ENCODE results near the gene NADK2.
A peak's percentile ranks its signal among the peaks of the same experiment; 100 is the strongest.
"Not testable (repeated sequence)": the region's sequence is repeated elsewhere in the genome, so short reads cannot be mapped to it uniquely, and the experiment has no call there.

The NADK2 gene, protein sequence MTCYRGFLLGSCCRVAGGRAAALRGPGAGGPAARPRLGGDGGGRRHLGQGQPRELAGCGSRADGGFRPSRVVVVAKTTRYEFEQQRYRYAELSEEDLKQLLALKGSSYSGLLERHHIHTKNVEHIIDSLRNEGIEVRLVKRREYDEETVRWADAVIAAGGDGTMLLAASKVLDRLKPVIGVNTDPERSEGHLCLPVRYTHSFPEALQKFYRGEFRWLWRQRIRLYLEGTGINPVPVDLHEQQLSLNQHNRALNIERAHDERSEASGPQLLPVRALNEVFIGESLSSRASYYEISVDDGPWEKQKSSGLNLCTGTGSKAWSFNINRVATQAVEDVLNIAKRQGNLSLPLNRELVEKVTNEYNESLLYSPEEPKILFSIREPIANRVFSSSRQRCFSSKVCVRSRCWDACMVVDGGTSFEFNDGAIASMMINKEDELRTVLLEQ

DNA sequence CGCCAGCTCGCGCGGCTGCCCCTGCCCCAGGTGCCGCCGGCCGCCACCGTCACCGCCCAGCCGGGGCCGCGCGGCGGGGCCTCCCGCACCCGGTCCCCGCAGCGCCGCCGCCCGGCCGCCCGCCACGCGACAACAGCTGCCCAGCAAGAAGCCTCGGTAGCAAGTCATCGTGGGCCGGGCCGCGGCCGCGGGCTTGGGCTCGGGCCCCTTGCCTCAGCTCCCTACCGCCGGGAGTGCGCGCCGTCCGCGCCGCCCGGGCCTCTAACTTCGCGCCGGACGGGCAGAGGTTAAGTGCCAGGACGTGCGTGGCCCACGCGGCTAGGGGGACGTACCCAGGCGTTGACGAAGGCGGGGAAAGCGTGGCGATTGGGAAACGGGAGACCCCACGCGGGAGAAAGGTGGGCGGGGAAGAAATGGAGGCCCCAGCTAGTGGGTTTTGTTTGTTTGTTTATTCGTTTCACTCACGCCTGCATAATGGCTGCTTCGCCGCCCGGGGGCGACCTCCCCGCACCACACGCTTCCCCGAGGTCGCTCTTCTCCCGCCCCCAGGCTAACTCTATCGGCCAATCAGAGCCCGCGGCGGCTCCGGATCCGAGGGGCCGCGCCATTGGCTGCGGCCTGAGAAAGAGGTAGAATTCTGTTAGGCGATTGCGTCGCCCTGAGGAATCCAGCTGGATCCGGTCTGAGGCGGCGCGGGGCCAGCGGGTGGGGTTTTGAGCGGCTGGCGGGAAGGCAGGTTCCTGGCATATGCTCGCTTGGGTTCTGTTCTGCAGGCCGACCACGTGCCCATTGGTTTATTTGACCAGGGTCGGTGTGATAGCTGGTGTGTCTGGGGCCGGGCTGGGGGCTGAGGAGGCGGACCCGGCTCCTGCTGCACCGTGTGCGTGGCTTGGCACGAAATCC lies at the start of gene NADK2:
NADK2 (minus strand) TSS at position 295 of the 903 bp plus-strand sequence; CDS start at position 168, 127 bp downstream.
- Mint-ChIP-seq H3K27me3 (no peaks in the 10 kb centered on the region), H3K27ac (peak within 1 kb of the TSS; percentile 98), H3K4me1 (ENCODE audit: low read depth) (peaks cover 38% of the 10 kb centered on the region), H3K4me3 (peak within 1 kb of the TSS; percentile 90), H3K9me3 (ENCODE audit: low read depth) (no peaks in the 10 kb centered on the region), H3K36me3 (no peaks in the 10 kb centered on the region)

DNA sequence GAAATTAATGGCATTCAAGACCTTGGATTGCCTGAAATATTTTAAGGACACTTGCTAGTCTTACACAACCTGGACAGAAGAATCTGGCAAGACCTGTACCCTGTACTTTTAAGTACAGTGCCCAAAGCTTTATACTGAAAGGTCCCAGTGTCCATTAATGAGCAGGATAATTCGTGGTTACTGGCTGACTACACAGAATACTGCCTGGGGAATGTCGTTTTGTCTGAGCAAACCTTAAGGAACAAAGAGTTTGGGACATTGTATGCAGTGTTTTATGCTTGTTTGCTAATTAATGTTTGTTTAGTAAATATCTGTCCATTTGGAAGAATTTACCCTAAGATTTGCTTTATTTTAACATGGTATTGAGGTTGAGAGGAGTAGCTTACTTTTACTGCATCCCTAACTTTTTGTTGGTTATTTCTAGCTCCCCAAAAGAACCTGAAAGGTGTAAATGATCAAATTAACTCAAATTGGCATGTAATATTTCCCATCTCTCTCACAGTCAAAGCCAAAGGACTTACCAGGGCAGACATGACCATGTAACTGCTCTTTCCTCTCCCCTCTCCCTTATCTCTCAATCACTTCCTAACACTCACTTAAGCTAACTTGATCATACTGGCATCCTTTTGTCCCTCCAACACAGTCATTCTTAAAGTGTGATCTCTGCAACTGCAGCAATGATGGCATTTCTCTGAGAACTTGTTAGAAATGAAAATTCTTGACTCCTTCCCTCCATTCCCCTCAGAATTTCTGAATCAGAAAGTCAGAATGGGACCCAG lies 44.3 kb upstream of the NADK2 start:
- H3K36me3 Mint-ChIP-seq = no peaks in the 10 kb centered on the region
- H3K27ac Mint-ChIP-seq = no peak overlapping the region
- no peaks in the 10 kb centered on the region for H3K4me1 Mint-ChIP-seq (ENCODE audit: low read depth)
- no peaks in the 10 kb centered on the region for H3K9me3 Mint-ChIP-seq (ENCODE audit: low read depth)
- peaks cover 4% of the 10 kb centered on the region for H3K27me3 Mint-ChIP-seq
- no peak overlapping the region for H3K4me3 Mint-ChIP-seq

DNA sequence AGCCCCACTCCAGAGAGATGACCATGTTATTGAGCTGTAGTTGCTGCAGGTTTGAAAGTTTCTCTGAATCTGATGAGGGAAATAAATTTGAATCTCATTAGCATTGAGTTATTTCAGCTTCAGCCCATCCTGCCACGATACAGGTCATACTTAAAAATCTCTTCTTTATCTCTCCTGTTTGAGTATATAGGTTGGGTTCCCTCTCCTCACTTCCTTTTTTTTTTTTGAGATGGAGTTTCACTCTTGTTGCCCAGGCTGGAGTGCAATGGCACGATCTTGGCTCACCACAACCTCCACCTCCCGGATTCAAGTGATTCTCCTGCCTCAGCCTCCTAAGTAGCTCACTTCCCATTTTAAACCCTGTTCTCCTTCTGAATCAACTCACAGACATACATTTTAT lies 42.0 kb upstream of the NADK2 start:
- H3K9me3 Mint-ChIP-seq (ENCODE audit: low read depth); H3K4me3 Mint-ChIP-seq; H3K36me3 Mint-ChIP-seq; H3K4me1 Mint-ChIP-seq (ENCODE audit: low read depth); H3K27ac Mint-ChIP-seq; H3K27me3 Mint-ChIP-seq: not testable (repeated sequence)

DNA sequence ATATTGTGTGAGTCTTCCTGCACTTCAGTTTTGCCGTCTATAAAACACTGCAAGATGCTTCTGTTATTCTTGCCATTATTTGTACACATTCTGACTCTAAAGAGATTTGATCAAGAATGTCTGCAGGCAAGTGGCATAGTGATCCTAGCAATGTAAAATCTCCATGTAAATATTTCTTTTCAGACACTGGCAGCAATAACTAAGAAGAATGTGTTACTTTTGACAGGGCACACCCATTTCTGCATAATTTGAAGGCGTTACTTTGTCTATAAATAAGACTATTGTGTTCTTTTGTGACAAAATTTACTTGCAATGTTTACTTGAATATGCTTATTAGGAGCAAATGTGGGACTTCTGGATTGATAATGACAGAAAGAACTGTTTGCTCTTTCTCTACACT lies 39.9 kb upstream of the NADK2 start:
- Mint-ChIP-seq H3K4me1 (ENCODE audit: low read depth) (no peaks in the 10 kb centered on the region), H3K27ac (no peak overlapping the region), H3K27me3 (peaks cover 8% of the 10 kb centered on the region), H3K9me3 (ENCODE audit: low read depth) (no peaks in the 10 kb centered on the region), H3K4me3 (no peak overlapping the region), H3K36me3 (no peaks in the 10 kb centered on the region)

DNA sequence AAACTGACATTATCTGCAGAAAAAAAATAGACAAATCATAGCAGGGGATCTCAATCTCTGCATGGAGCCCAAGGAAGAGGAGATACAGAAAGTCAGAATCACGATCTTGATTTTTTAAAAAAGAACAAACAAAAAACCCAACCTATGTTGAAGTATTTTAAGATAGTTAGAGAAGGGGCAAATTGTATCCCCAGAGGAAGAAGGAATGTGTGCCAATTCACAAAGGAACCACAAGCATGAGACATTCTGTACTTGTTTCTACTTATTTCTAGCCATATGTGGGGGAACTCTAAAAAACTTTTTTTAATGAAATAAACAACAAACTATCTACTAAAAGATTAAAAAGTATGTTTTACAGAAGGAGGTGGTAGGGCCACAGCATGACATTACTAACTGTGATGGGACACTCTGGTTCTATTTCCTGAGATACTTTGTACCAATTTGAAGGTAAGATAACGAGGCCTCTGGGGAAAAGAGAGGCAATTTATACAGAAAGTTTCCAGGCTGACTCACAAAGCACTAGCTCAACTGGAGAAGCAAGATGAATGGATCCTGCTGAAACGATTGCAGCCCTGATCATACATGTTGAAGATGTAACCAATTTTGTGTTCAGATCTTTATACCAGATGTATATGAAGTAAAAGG lies 37.5 kb upstream of the NADK2 start:
- Mint-ChIP-seq H3K36me3 (no peaks in the 10 kb centered on the region), H3K4me3 (no peak overlapping the region), H3K4me1 (ENCODE audit: low read depth) (no peaks in the 10 kb centered on the region), H3K27me3 (peaks cover 11% of the 10 kb centered on the region), H3K9me3 (ENCODE audit: low read depth) (no peaks in the 10 kb centered on the region), H3K27ac (no peak overlapping the region)

DNA sequence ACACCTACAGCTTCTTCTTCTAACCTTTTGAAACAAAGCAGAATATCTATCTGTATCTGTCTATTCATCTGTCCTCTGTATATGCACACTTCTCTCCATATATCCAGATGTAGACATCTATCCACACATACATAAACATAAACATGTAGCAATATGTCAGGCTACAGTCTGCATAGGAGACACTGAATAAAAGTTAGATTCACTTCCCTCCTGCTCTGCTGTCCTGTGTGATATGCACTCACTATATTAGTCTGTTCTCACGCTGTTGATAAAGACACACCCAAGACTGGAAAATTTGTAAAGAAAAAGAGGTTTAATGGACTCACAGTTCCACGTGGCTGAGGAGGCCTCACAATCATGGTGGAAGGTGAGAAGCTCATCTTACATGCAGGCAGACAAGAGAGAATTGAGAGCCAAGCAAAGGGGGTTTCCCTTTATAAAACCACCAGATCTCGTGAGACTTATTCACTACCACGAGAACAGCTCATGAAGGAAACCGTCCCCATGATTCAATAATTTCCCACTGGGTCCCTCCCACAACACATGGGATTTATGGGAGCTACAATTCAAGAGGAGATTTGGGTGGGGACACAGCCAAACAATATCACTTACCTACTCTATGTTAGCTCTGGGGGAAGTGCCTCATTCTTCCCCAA lies 35.9 kb upstream of the NADK2 start:
- no peaks in the 10 kb centered on the region for H3K4me1 Mint-ChIP-seq (ENCODE audit: low read depth)
- no peaks in the 10 kb centered on the region for H3K9me3 Mint-ChIP-seq (ENCODE audit: low read depth)
- H3K36me3 Mint-ChIP-seq = no peaks in the 10 kb centered on the region
- H3K27me3 Mint-ChIP-seq = peaks cover 7% of the 10 kb centered on the region
- H3K4me3 Mint-ChIP-seq = no peak overlapping the region
- H3K27ac Mint-ChIP-seq = no peak overlapping the region

DNA sequence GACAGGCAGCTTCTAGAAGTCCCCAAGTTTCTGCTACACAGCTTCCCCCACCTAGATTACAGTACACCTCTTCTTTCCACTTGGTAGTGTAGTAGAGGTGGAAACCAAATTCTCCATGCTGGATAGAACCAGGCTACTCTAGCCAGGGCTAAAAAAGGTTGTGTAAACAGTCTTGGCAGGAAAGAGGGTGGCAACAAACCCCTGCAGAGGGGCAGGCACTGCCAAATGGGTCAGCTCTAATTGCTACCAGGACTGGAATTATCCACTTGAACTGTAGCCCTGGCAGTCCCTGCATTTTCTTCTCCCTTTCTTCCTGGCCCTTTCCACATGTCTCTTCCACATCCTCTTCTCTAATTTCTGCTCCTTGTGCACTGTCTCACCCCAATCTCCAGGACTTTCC lies 35.1 kb upstream of the NADK2 start:
- Mint-ChIP-seq H3K27ac (no peak overlapping the region), H3K27me3 (peaks cover 7% of the 10 kb centered on the region), H3K36me3 (no peaks in the 10 kb centered on the region), H3K4me3 (no peak overlapping the region), H3K4me1 (ENCODE audit: low read depth) (no peaks in the 10 kb centered on the region), H3K9me3 (ENCODE audit: low read depth) (no peaks in the 10 kb centered on the region)

DNA sequence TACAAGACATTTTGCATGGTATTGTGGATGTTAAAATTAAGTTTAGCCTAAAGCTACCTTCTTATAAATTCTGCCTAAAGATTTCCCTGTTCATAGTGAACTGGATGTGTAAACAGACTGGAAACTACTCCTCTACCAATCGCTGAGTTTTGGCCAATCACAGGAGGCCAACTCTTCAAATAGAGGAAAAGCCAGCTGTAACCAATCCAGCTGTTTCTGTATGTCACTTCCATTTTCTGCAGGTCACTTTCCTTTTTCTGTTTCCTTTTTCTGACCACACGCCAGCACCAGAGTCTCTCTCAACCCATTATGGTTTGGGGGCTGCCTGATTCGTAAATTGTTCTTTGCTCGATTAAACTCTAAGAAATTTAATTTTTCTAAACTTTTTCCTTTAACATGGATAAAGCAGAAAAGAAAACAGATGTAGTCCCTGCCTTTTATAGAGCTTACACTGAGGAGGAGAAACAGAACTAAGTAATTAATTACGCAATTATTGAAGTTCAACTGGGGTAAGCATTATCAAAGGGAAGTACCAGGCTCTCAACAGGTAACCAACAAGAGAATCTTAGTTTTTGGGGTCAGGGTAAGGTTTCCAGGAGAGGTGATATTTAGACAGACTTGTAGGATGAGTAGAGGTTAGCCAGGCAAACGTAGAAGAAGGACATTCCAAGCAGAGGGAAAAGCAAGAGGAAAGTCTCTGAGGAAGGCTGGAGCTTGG lies 32.2 kb upstream of the NADK2 start:
- no peaks in the 10 kb centered on the region for H3K9me3 Mint-ChIP-seq (ENCODE audit: low read depth)
- no peak overlapping the region for H3K4me3 Mint-ChIP-seq
- peaks cover 14% of the 10 kb centered on the region for H3K27me3 Mint-ChIP-seq
- H3K27ac Mint-ChIP-seq = no peak overlapping the region
- no peaks in the 10 kb centered on the region for H3K4me1 Mint-ChIP-seq (ENCODE audit: low read depth)
- H3K36me3 Mint-ChIP-seq = no peaks in the 10 kb centered on the region

DNA sequence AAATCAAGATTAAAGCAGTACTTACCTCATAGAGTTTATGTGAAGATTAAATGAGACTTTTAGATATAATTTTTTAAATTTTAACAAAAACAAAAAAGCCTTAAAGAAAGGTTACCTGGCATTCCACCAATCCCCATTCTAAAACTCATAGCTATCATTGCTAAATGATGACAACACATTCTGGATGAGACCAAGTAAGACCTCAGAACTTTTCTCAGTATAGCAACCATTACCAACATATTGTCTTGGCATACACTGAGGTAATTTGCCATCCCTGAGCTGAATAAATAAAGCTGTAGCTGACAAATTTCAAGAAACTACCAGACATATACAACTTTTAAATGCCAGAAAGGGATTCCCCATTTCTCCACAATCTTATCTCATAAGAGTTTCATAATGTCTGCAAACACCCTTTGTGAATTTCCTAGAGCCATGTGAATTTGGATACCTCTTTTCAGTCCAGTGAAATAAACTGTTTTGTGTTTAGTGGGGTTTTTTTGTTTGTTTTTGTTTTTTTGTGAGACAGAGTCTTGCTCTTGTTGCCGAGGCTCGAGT lies 30.5 kb upstream of the NADK2 start:
- Mint-ChIP-seq H3K4me3 (no peak overlapping the region), H3K27ac (no peak overlapping the region), H3K4me1 (ENCODE audit: low read depth) (no peaks in the 10 kb centered on the region), H3K9me3 (ENCODE audit: low read depth) (no peaks in the 10 kb centered on the region), H3K36me3 (no peaks in the 10 kb centered on the region), H3K27me3 (peaks cover 13% of the 10 kb centered on the region)

DNA sequence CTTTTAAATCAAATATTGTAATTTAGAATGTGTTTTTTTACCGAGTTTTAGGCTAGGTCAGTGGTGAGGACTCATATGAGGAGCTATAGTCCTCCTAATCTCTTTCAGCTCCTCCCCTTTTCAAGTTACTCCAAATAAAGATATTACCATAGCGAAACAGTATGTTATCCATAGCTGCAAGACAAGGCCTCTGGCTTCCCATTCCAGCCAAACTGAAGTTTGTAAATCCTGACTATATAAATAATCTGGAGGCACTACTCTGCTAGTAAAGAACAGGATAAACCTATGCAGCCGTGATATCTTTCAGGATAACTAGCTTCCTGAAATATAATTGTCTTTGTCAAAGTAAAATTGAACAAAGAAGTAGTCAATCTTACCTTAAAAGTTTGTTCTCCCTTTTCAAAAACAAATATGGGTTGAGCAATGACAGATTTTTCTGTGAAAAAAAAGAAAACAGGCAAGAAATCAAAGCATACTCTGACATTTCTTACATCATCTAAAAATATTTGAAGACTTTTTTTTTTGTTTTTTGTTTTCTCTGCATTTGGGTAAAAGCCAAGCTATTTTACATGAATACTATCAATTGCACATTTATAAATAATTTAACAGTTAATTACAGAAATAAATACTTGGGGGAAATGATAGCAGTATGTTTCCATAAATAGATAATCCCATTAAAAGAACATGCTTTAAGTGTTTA lies 29.3 kb upstream of the NADK2 start:
- H3K36me3 Mint-ChIP-seq = no peaks in the 10 kb centered on the region
- no peaks in the 10 kb centered on the region for H3K4me1 Mint-ChIP-seq (ENCODE audit: low read depth)
- H3K9me3 Mint-ChIP-seq (ENCODE audit: low read depth) = no peaks in the 10 kb centered on the region
- H3K27ac Mint-ChIP-seq = no peak overlapping the region
- no peak overlapping the region for H3K4me3 Mint-ChIP-seq
- H3K27me3 Mint-ChIP-seq = peaks cover 13% of the 10 kb centered on the region

DNA sequence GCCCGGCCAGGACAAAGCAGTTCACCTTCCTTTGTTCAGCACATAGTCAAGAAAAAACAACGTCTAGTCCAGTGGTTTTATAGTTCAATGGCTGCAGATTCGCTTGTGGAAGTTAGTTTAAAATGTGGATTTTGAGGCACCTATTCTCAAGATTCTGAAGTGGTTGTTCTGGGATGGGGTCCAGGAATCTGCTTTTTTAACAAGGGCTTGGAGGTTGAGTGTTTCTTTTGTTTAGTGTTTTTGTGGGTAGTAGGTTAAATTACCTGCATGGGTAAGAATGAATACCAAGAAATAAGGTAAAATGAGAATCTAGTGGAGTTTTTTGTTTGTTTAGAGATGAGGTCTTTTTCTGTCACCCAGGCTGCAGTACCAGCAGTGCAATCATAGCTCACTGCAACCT lies 28.4 kb upstream of the NADK2 start:
- no peak overlapping the region for H3K4me3 Mint-ChIP-seq
- H3K36me3 Mint-ChIP-seq = no peaks in the 10 kb centered on the region
- H3K9me3 Mint-ChIP-seq (ENCODE audit: low read depth) = no peaks in the 10 kb centered on the region
- no peaks in the 10 kb centered on the region for H3K4me1 Mint-ChIP-seq (ENCODE audit: low read depth)
- H3K27me3 Mint-ChIP-seq = peaks cover 13% of the 10 kb centered on the region
- no peak overlapping the region for H3K27ac Mint-ChIP-seq

DNA sequence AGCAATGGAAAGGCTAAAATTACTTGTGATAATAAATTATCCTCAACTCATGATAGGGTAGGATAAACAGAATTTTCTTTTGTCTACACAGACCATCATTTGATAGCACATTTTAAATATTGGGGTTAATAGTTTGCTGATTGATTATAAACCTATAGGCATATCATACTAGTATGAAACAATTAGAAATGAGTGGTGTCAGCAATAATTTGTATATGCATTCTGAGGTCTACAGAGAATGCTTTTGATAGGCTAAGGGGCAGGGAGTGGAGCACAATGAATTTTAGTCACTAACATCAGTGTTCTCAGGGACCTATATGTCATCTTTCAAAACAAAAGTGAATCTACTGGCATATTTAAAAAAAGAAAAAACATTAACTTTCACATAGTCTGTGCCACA lies 27.8 kb upstream of the NADK2 start:
- H3K36me3 Mint-ChIP-seq = no peaks in the 10 kb centered on the region
- peaks cover 13% of the 10 kb centered on the region for H3K27me3 Mint-ChIP-seq
- H3K4me3 Mint-ChIP-seq = no peak overlapping the region
- H3K9me3 Mint-ChIP-seq (ENCODE audit: low read depth) = no peaks in the 10 kb centered on the region
- H3K27ac Mint-ChIP-seq = no peak overlapping the region
- H3K4me1 Mint-ChIP-seq (ENCODE audit: low read depth) = no peaks in the 10 kb centered on the region

DNA sequence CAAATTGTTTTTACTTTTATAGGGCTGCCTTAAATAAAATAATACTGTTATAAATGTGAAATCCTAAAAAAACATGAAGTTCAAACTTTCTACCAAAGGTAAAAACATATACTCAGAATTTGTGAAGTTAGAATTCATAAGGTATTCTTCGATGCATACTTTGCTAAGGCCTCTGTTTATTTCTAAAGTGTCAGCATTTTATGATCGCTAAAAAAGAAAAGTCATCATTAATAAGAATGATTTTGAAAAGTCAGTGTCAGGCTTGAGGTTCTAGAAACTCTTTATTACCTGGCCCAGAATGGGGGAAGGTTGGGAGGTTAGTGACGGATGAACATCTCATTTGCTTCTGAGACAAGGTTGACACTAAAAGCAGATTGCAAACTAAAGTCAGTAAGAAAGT lies 26.2 kb upstream of the NADK2 start:
- Mint-ChIP-seq H3K27me3 (peaks cover 12% of the 10 kb centered on the region), H3K9me3 (ENCODE audit: low read depth) (no peaks in the 10 kb centered on the region), H3K4me3 (no peak overlapping the region), H3K36me3 (no peaks in the 10 kb centered on the region), H3K4me1 (ENCODE audit: low read depth) (no peaks in the 10 kb centered on the region), H3K27ac (no peak overlapping the region)

Data from activated naive CD8-positive, alpha-beta T cell (primary cell).